H1 (cell line): ENCODE measurements around the gene PTP4A1. TPM values are rescaled to one million over a fixed set of nuclear protein-coding genes. Genes with fewer than 3 reads are reported as not detected.

Source experiments
- CTCF ChIA-PET: fragments of 300-600 bp; sonication (Branson Sonifier 250); formaldehyde crosslinking; loops from one replicate; lab custom pipeline; 2021; ENCODE audit not compliant: partially characterized antibody; lab: Charles Lee
- POLR2A ChIA-PET: fragments of 300-600 bp; sonication (Branson Sonifier 250); formaldehyde crosslinking; loops from one replicate; lab custom pipeline; 2021; ENCODE audit warnings: inconsistent platforms; ENCODE audit not compliant: partially characterized antibody; lab: Charles Lee
- DNase-seq, 2 experiments: peaks; one replicate each; pipeline versions ENCODE4 v3.0.0 to v3.0.0-alpha.2; 2010 to 2022; ENCODE audit warnings: low spot score in 2 of 2, low read depth in 1 of 2, mixed read lengths in 1 of 2
- FAIRE-seq: peaks from 2 replicates; lab custom pipeline; 2011; peaks lifted over from hg19 to GRCh38; lab: Jason Lieb, UNC
- H2AFZ ChIP-seq: 2 replicates; pipeline ENCODE4 v1.8.1; 2012; ENCODE audit warnings: low read length, inconsistent platforms
- H2AK5ac ChIP-seq: 2 replicates; pipeline ENCODE4 v1.6.1; 2013; ENCODE audit warnings: low read depth, low read length
- H2BK120ac ChIP-seq: replicated peaks from 2 replicates; pipeline ENCODE3; 2013; ENCODE audit warnings: low read depth, low read length, inconsistent platforms
- H2BK12ac ChIP-seq: 2 replicates; pipeline ENCODE4 v1.6.1; 2013; ENCODE audit warnings: low read depth, low read length
- H2BK15ac ChIP-seq: 2 replicates; pipeline ENCODE4 v1.6.1; 2013; ENCODE audit warnings: low read length
- H2BK20ac ChIP-seq: 2 replicates; pipeline ENCODE4 v1.6.1; 2013; ENCODE audit warnings: low read length
- H2BK5ac ChIP-seq: 2 replicates; pipeline ENCODE4 v1.6.1; 2013; ENCODE audit warnings: low read depth, low read length
- H3K14ac ChIP-seq: 2 replicates; pipeline ENCODE4 v1.6.1; 2013; ENCODE audit warnings: inconsistent platforms; ENCODE audit not compliant: insufficient read length
- H3K18ac ChIP-seq: 2 replicates; pipeline ENCODE4 v1.6.1; 2013; ENCODE audit warnings: low read length; ENCODE audit errors: extremely low read depth
- H3K23ac ChIP-seq: 2 replicates; pipeline ENCODE4 v1.6.1; 2013; ENCODE audit warnings: inconsistent platforms; ENCODE audit not compliant: insufficient read length
- H3K23me2 ChIP-seq: 2 replicates; pipeline ENCODE4 v1.6.1; 2013; ENCODE audit warnings: low read depth, low read length
- H3K27ac ChIP-seq: 2 replicates; pipeline ENCODE4 v1.6.1; 2011; ENCODE audit warnings: low read depth, low read length, inconsistent platforms
- H3K27me3 ChIP-seq, 4 experiments: replicated peaks in 1 of 4; 1 replicate in 1 of 4; 2 replicates in 3 of 4; pipeline versions ENCODE4 v1.6.1 to v1.8.1; 2011 to 2013; ENCODE audit warnings: low read length in 3 of 4, mild to moderate bottlenecking in 3 of 4, inconsistent platforms in 2 of 4, mixed read lengths in 2 of 4, moderate library complexity in 1 of 4; ENCODE audit not compliant: control insufficient read depth in 3 of 4, insufficient read depth in 3 of 4; ENCODE audit errors: extremely low read depth in 1 of 4
- H3K36me3 ChIP-seq, 4 experiments: 2 replicates each; pipeline versions ENCODE4 v1.6.1 to v1.8.1; 2011 to 2013; ENCODE audit warnings: mild to moderate bottlenecking in 4 of 4, low read length in 3 of 4, moderate library complexity in 2 of 4, control low read depth in 1 of 4, inconsistent platforms in 1 of 4; ENCODE audit not compliant: insufficient read depth in 4 of 4, control insufficient read depth in 2 of 4
- H3K4ac ChIP-seq: replicated peaks from 2 replicates; pipeline ENCODE3; 2013; ENCODE audit warnings: low read length, low read depth, mixed read lengths, inconsistent platforms; ENCODE audit not compliant: insufficient read length
- H3K4me1 ChIP-seq, 4 experiments: replicated peaks in 1 of 4; 1 replicate in 1 of 4; 2 replicates in 3 of 4; pipeline versions ENCODE4 v1.6.1 to v1.8.1; 2011 to 2013; ENCODE audit warnings: low read length in 3 of 4, inconsistent platforms in 2 of 4, mixed read lengths in 1 of 4; ENCODE audit not compliant: insufficient read depth in 4 of 4, control insufficient read depth in 3 of 4
- H3K4me2 ChIP-seq, 2 experiments: 2 replicates each; pipeline versions ENCODE4 v1.6.1 to v1.8.1; 2011 to 2013; ENCODE audit warnings: low read depth in 2 of 2, low read length in 2 of 2, control low read depth in 1 of 2, inconsistent platforms in 1 of 2, mild to moderate bottlenecking in 1 of 2; ENCODE audit not compliant: insufficient read depth in 1 of 2
- H3K4me3 ChIP-seq, 4 experiments: fragments of 200-600, 300-600 bp in 1 of 4; sonication (generic), shearing (Covaris generic), sonication (Bioruptor Twin) in 1 of 4; 2 replicates each; pipeline versions ENCODE4 v1.5.1 to v1.8.1; 2011 to 2016; ENCODE audit warnings: low read length in 4 of 4, low read depth in 3 of 4, control low read depth in 2 of 4, inconsistent platforms in 2 of 4, mild to moderate bottlenecking in 2 of 4, mixed read lengths in 1 of 4, moderate library complexity in 1 of 4; ENCODE audit not compliant: insufficient read depth in 2 of 4; ENCODE audit errors: extremely low read depth in 1 of 4
- H3K56ac ChIP-seq: replicated peaks from 2 replicates; pipeline ENCODE3; 2013; ENCODE audit warnings: low read depth, mild to moderate bottlenecking, mixed read lengths, low read length, inconsistent platforms; ENCODE audit not compliant: insufficient read length
- H3K79me1 ChIP-seq: 2 replicates; pipeline ENCODE4 v1.6.1; 2013; ENCODE audit warnings: low read depth, low read length, control low read depth
- H3K79me2 ChIP-seq, 2 experiments: 2 replicates each; pipeline versions ENCODE4 v1.6.1 to v1.8.1; 2012 to 2013; ENCODE audit warnings: low read length in 2 of 2, mild to moderate bottlenecking in 2 of 2, inconsistent platforms in 1 of 2; ENCODE audit not compliant: insufficient read depth in 2 of 2, control insufficient read depth in 1 of 2
- H3K9ac ChIP-seq, 4 experiments: replicated peaks in 1 of 4; 1 replicate in 1 of 4; 2 replicates in 3 of 4; pipeline versions ENCODE4 v1.6.1 to v1.8.1; 2011 to 2013; ENCODE audit warnings: low read depth in 3 of 4, low read length in 3 of 4, control low read depth in 2 of 4, mild to moderate bottlenecking in 2 of 4, moderate library complexity in 2 of 4, inconsistent platforms in 1 of 4; ENCODE audit errors: extremely low read depth in 1 of 4
- H3K9me3 ChIP-seq, 2 experiments: 2 replicates each; pipeline versions ENCODE4 v1.6.1 to v1.8.1; 2012 to 2013; ENCODE audit warnings: mild to moderate bottlenecking in 2 of 2, moderate library complexity in 2 of 2, control low read depth in 1 of 2, inconsistent platforms in 1 of 2, low read depth in 1 of 2, low read length in 1 of 2, mixed read lengths in 1 of 2; ENCODE audit not compliant: insufficient read depth in 2 of 2
- H4K20me1 ChIP-seq, 2 experiments: replicated peaks in 1 of 2; 2 replicates each; pipeline versions ENCODE3 to v1.8.1; 2011 to 2013; ENCODE audit warnings: inconsistent platforms in 2 of 2, low read length in 2 of 2, mild to moderate bottlenecking in 1 of 2; ENCODE audit not compliant: insufficient read depth in 2 of 2, control insufficient read depth in 1 of 2
- H4K5ac ChIP-seq: 2 replicates; pipeline ENCODE4 v1.6.1; 2013; ENCODE audit warnings: low read length, low read depth, mixed read lengths, inconsistent platforms; ENCODE audit not compliant: insufficient read length
- H4K8ac ChIP-seq: 2 replicates; pipeline ENCODE4 v1.8.0; 2013; ENCODE audit warnings: mild to moderate bottlenecking, moderate library complexity, low read length, inconsistent platforms; ENCODE audit not compliant: insufficient read depth; ENCODE audit errors: extremely low read depth
- H4K91ac ChIP-seq: replicated peaks from 2 replicates; pipeline ENCODE3; 2013; ENCODE audit warnings: low read length, mixed read lengths, inconsistent platforms; ENCODE audit not compliant: insufficient read length
- ASH2L ChIP-seq: fragments of 200-600, 300-600 bp; sonication (generic); IDR thresholded peaks from one replicate; pipeline ENCODE4 v1.7.1; 2017; ENCODE audit warnings: low read length
- E2F6 ChIP-seq: IDR thresholded peaks from 2 replicates; pipeline ENCODE4 v1.6.1; 2012; ENCODE audit warnings: inconsistent platforms
- EP300 ChIP-seq, 2 experiments: IDR thresholded peaks; 1 replicate in 1 of 2; 2 replicates in 1 of 2; pipeline ENCODE4 v1.6.1; 2011 to 2012; ENCODE audit warnings: low read depth in 2 of 2, low read length in 2 of 2, mild to moderate bottlenecking in 2 of 2, borderline replicate concordance in 1 of 2, inconsistent platforms in 1 of 2, moderate library complexity in 1 of 2
- POU5F1 ChIP-seq: IDR thresholded peaks from 2 replicates; pipeline ENCODE4 v1.6.1; 2011; ENCODE audit warnings: low read depth, mild to moderate bottlenecking, low read length, moderate library complexity
- RAD21 ChIP-seq, 2 experiments: IDR thresholded peaks in 1 of 2; conservative IDR thresholded peaks in 1 of 2; 2 replicates each; pipeline ENCODE4 v1.6.1; 2011; ENCODE audit warnings: low read depth in 2 of 2, low read length in 2 of 2, improper control_type of control experiment in 1 of 2, inconsistent platforms in 1 of 2, mild to moderate bottlenecking in 1 of 2, moderate library complexity in 1 of 2
- WGBS, 2 experiments: shearing (Covaris generic) in 1 of 2; methylation state at CpG; one replicate each; pipeline versions ENCODE4 v1.1.6 to v1.1.7; 2013 to 2015; ENCODE audit warnings: low lambda C conversion rate in 2 of 2, mixed read lengths in 2 of 2, inconsistent platforms in 1 of 2, low coverage in 1 of 2, missing lambda C conversion rate in 1 of 2; ENCODE audit not compliant: insufficient replicate concordance in 2 of 2, insufficient coverage in 1 of 2, insufficient read length in 1 of 2; ENCODE audit errors: extremely low coverage in 1 of 2, missing lambda C conversion rate in 1 of 2; 5-methylcytosine and 5-hydroxymethylcytosine counted together
- polyA plus RNA-seq, 7 experiments: library from polyadenylated mRNA; depleted of rRNA in 3 of 7; stranded (reverse) in 5 of 7; unstranded in 2 of 7; fragments of >200 nt in 5 of 7; fragments of 200-250 nt in 2 of 7; gene quantifications; 1 replicate in 5 of 7; 2 replicates in 1 of 7; 4 replicates in 1 of 7; pipeline versions ENCODE4 v1.2.1 to v1.2.3, GENCODE V29; 2011 to 2013; ENCODE audit warnings: missing spikeins in 2 of 7, mixed read lengths in 2 of 7
- total RNA-seq: library from RNA; stranded (reverse); fragmentation: NEBNext Ultra II Directional; extraction: Animal tissue kit (Norgen Biotek cat#: 25700); gene quantifications from 2 replicates; pipeline ENCODE4 v1.2.1, GENCODE V29; 2021

Gene PTP4A1
- total and polyA plus RNA-seq, 2 of the 8 experiments (the other 6 are each of a cell fraction or from before 2014, with no cell fraction given): 21.1 to 76.3 TPM

DNA sequence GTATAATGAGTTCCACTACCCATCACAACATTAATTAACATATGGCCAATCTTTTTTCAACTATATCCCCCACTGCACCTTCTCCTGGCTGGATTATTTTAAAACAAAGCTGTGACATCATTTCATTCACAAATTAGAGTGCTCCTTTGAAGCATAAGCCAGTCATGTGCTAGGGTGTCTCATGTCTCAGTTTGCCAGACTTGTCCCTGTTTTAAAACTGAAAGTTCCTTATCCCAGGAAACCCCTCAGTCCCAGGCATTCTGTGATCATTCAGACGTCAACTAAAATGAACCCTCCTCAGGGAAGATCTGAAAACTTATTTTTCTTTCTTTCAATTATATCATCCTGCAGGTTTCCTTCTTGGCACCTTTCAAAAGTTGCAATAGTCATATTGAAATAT lies 29.3 kb upstream of the PTP4A1 start:
- no peaks in the 10 kb centered on the region; the same call in 1 of the 2 replicates for H3K23me2 ChIP-seq
- H3K27me3 ChIP-seq: no peaks in the 10 kb centered on the region
- no peak overlapping the region for H3K14ac ChIP-seq
- H4K5ac ChIP-seq: no peak overlapping the region
- no peaks in the 10 kb centered on the region for H3K36me3 ChIP-seq
- no peak overlapping the region for H3K4ac ChIP-seq
- no peak overlapping the region for H2AK5ac ChIP-seq
- no peak overlapping the region for H3K23ac ChIP-seq
- no peaks in the 10 kb centered on the region for H3K79me1 ChIP-seq
- WGBS, 2 experiments: 94% methylated on average over 1 of the region's 1 CpG; no CpG with 5 or more reads in 1 of the 2 experiments
- H4K20me1 ChIP-seq: no peaks in the 10 kb centered on the region
- H2BK15ac ChIP-seq: no peak overlapping the region
- H3K9me3 ChIP-seq: no peaks in the 10 kb centered on the region
- H2BK5ac ChIP-seq: no peak overlapping the region
- no peak overlapping the region for H3K27ac ChIP-seq
- no peak overlapping the region for H3K56ac ChIP-seq
- TF ChIP-seq RAD21 (IDR thresholded peaks at IDR 0.05 in 1 of 2, conservative IDR thresholded peaks at IDR 0.05 in 1 of 2; ENCODE audit: low read depth in 2 of 2, low read length in 2 of 2) (no peak), E2F6 (no peak), ASH2L (no peak), POU5F1 (no peak), EP300 (IDR thresholded peaks at IDR 0.05; ENCODE audit: borderline replicate concordance in 1 of 2, low read depth in 2 of 2, low read length in 2 of 2) (no peak)
- H2AFZ ChIP-seq: no peak overlapping the region
- H3K4me1 ChIP-seq: no peaks in the 10 kb centered on the region
- no peak overlapping the region for H3K18ac ChIP-seq
- no peak overlapping the region for H3K9ac ChIP-seq
- no peak overlapping the region for H2BK120ac ChIP-seq
- ChIA-PET POLR2A (no interaction called here), CTCF (no interaction called here)
- no peak overlapping the region for H2BK20ac ChIP-seq
- no peak overlapping the region for H2BK12ac ChIP-seq
- H3K4me3 ChIP-seq: no peak overlapping the region
- FAIRE-seq: no peak
- H3K4me2 ChIP-seq: no peak overlapping the region
- no peak for DNase-seq
- H3K79me2 ChIP-seq: no peaks in the 10 kb centered on the region
- H4K91ac ChIP-seq: no peak overlapping the region
- no peak overlapping the region for H4K8ac ChIP-seq
